Keratinocyte (primary cell): ENCODE measurements around the gene KRT3.

Source experiments
- EZH2 ChIP-seq: IDR thresholded peaks from one replicate; pipeline ENCODE4 v1.6.1; 2012; ENCODE audit warnings: inconsistent platforms, mild to moderate bottlenecking, low read length, moderate library complexity
- TF ChIP-seq, protein P1 (sequence below), 3 experiments: IDR thresholded peaks in 1 of 3; conservative IDR thresholded peaks in 1 of 3; optimal IDR thresholded peaks in 1 of 3; 2 replicates in 2 of 3; 3 replicates in 1 of 3; pipeline versions ENCODE3 to v1.5.1; 2011; ENCODE audit warnings: low read length in 3 of 3, mild to moderate bottlenecking in 3 of 3, moderate library complexity in 2 of 3, control low read depth in 1 of 3, inconsistent platforms in 1 of 3; ENCODE audit not compliant: insufficient read depth in 2 of 3; ENCODE audit errors: extremely low read depth in 1 of 3

DNA sequence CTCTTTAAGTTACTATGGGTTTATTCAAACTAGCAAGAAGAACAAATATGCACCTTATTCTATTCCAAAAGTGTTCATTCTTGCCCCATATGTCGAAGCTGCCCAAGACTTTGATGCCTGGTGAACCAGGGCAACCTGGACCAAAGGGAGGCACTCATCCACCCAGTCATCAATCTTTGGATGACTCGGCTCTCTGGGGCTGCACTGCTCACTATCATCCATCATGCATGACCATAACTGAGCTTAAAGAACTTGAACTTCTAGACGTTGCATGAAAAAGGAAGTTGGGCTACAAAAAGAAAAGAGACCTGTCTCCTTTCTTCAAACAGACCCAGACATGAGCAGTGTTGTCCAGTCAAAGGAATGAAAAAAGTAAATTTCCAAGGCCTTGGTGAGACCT is 16.8 kb upstream of the KRT3 start:
- TF ChIP-seq, protein P1, sequence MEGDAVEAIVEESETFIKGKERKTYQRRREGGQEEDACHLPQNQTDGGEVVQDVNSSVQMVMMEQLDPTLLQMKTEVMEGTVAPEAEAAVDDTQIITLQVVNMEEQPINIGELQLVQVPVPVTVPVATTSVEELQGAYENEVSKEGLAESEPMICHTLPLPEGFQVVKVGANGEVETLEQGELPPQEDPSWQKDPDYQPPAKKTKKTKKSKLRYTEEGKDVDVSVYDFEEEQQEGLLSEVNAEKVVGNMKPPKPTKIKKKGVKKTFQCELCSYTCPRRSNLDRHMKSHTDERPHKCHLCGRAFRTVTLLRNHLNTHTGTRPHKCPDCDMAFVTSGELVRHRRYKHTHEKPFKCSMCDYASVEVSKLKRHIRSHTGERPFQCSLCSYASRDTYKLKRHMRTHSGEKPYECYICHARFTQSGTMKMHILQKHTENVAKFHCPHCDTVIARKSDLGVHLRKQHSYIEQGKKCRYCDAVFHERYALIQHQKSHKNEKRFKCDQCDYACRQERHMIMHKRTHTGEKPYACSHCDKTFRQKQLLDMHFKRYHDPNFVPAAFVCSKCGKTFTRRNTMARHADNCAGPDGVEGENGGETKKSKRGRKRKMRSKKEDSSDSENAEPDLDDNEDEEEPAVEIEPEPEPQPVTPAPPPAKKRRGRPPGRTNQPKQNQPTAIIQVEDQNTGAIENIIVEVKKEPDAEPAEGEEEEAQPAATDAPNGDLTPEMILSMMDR (optimal IDR thresholded peaks at IDR 0.05 in 1 of 3, IDR thresholded peaks at IDR 0.05 in 1 of 3, conservative IDR thresholded peaks at IDR 0.05 in 1 of 3; ENCODE audit: extremely low read depth in 1 of 3, insufficient read depth in 2 of 3, low read length in 3 of 3), result no peak
- no peak for TF ChIP-seq EZH2
